Suppressor macrophage treated with lipopolysaccharide for 1 hour (primary cell): ENCODE results near the gene LMNTD2.

ENCODE experiments used
- DNase-seq, 3 donors: peaks; one replicate each; pipeline ENCODE4 v3.0.0-alpha.2; 2020 to 2022

The LMNTD2 gene

GRCh38 chr11:567629-568292 is 7.2 kb upstream of the LMNTD2 start:
- DNase-seq, result no peak

- DNase-seq, result no peak
Observed at GRCh38 chr11:567011-567628, 6.6 kb upstream of the LMNTD2 start.

GRCh38 chr11:565921-566509 is 5.5 kb upstream of the LMNTD2 start:
- no peak for DNase-seq

GRCh38 chr11:563812-564578 is 3.5 kb upstream of the LMNTD2 start:
- DNase-seq, result no peak

GRCh38 chr11:563066-563811 is 2.7 kb upstream of the LMNTD2 start:
- DNase-seq, result no peak

GRCh38 chr11:562046-562645 is 1.6 kb upstream of the LMNTD2 start:
- DNase-seq, result no peak

GRCh38 chr11:561148-562003 is 838 bp upstream of the LMNTD2 start:
- peak in 2 of 3 donors; percentile 20 to 34 for DNase-seq

GRCh38 chr11:559712-560304 is 730 bp downstream of the LMNTD2 start:
- DNase-seq, result no peak

GRCh38 chr11:559020-559620 is 1.4 kb downstream of the LMNTD2 start:
- DNase-seq, result no peak

GRCh38 chr11:558503-558902 is 2.0 kb downstream of the LMNTD2 start:
- no peak for DNase-seq

GRCh38 chr11:557328-558132 is 3.0 kb downstream of the LMNTD2 start:
- no peak for DNase-seq

GRCh38 chr11:556662-557256 is 3.8 kb downstream of the LMNTD2 start:
- DNase-seq, result no peak

- peak in 1 of 3 donors; percentile 19 for DNase-seq
Observed at GRCh38 chr11:555780-556661, 4.5 kb downstream of the LMNTD2 start.

GRCh38 chr11:555227-555779 is 5.2 kb downstream of the LMNTD2 start:
- DNase-seq, result no peak

- peak; percentile 59 to 78 (median 67) for DNase-seq
Observed at GRCh38 chr11:554428-555226, 5.9 kb downstream of the LMNTD2 start.

GRCh38 chr11:553988-554340 is 6.6 kb downstream of the LMNTD2 start:
- DNase-seq, result no peak
